Right ventricle myocardium superior (tissue), 1 donor: Measurements from ENCODE around the gene NYAP2. TPM values are rescaled to one million over a fixed set of nuclear protein-coding genes. Genes with fewer than 3 reads are reported as not detected.

Source experiments
- ATAC-seq: fragments of 200-7000 bp; cut with Tn5 transposase; one replicate; pipeline ENCODE4 v1.9.1; 2020; ENCODE audit warnings: mild to moderate bottlenecking; ENCODE audit not compliant: poor library complexity
- DNase-seq: peaks from one replicate; pipeline ENCODE4 v3.0.0-alpha.2; 2020
- intact Hi-C: fragments of 100-400 bp; cut with DNase I; formaldehyde crosslinking; loops from one replicate; pipeline ENCODE4 v1.11.2; 2022
- total RNA-seq: library from RNA; stranded (reverse); fragmentation: NEBNext Ultra II Directional; extraction: Animal tissue kit (Norgen Biotek cat#: 25700); gene quantifications from one replicate; pipeline ENCODE4 v1.2.1, GENCODE V29; 2021
- donor health status: DM: no; HTN: yes; CAD: no; lungs with severe emphysema.

NYAP2 gene
- total RNA-seq, 1 donor from 2014 or later = not detected

DNA sequence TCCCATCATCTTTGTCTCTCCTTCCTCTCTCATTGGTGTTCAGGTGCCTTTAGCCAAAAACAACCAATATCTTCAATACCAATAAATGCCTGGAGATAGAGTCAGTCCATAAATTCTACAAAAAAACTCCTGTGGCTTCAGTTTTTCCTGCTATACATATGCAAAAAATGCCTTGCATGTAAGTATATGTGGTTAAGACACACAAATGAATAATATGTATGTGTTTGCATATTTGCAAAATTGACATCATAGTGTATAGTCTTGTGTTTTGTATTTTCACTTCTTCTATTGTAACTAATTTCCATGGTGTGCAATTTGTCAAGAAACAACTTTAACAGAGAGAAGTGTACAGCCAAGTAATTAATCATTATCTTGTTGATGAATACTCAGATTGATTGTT lies 115.5 kb downstream of the NYAP2 start:
- ATAC-seq = no peak
- intact Hi-C loops = no loop called here
- DNase-seq = no peak

DNA sequence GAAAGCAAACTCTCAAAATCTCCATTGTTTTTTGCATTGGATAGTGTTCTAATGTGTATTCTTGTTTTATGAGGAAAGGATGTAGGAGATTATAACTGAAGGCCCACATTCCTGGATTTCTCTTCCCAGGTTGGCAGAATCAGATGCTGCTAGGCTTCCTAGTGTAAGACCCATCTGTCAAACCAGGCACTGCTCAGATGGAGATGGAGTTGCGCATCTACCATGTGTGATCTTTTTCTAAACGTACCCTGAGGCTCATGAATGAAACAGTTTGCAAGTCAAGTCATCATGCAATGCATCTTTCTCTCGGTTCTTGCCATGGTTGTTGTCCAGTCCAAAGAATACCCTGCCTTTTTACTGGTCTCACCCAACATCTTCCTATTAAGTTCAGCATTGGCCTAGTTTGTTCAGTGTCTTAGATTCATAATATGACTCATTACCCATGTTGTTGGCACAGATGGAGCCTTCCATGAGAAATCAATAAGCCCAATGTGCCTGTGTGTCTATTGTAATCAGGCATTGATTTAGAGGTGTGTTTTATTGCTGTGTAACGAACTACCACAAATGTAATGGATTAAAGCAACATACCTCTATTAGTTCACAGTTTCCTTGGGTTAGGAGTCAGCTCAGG lies 127.4 kb downstream of the NYAP2 start:
- DNase-seq (no peak), ATAC-seq (no peak)
- intact Hi-C loops = no loop called here

DNA sequence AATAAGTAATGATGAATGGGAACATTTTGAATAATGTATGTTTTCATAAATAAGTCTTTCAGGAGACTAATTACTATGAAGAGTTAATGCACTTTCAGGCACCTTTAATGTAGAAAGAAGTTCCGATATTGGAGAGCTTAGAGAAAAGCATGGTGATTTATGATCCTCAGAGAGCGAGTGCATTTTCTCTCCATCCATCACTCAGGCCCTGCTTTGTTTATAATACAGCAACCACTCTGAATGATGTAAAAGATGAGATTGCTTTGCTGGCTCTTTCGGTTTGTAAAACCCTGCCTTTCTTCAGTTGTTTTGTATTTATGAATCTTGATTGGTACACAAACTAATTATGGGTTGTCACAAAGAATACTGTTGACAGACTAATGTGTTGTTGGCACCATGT lies 132.0 kb downstream of the NYAP2 start:
- no peak for ATAC-seq
- DNase-seq = no peak
- intact Hi-C loops = no loop called here

DNA sequence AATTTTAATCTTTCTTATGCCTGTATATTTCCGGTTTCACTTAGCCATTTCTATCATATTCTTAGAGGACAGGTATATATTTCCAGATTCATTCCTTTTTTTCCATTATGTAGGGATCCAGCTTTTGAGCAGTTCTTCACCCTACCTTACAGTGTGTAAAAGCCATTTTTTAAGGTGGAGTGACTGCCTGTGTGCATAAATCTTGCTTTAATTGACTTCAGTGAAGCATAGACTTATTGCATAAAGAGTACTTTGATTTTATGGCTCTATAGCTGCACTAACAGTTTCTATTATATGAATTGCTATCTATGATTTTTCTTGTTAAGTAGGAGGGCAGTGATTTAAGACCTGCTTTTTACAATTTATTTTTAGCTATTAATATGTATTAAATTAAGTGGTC lies 132.6 kb downstream of the NYAP2 start:
- no peak for ATAC-seq
- intact Hi-C loops = no loop called here
- no peak for DNase-seq

DNA sequence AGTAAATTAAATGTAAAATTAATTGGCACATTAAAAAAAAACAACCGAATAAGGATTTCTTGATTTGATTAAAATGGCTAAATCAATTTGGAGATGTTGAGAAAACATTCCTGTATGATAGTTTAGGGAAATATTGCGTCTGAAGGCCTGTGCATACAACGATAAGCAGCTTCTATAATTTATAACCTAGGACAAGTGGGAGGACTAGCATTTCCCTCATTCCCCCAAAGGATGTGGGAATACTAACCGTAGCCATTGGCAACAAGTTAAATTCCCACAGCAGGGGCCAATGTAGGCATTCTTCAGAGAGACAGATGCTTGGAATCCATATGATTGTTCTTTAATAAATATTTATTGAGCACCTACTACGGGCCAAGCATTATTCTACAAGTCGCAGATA lies 134.5 kb downstream of the NYAP2 start:
- ATAC-seq (no peak), DNase-seq (no peak)
- intact Hi-C loops = no loop called here

DNA sequence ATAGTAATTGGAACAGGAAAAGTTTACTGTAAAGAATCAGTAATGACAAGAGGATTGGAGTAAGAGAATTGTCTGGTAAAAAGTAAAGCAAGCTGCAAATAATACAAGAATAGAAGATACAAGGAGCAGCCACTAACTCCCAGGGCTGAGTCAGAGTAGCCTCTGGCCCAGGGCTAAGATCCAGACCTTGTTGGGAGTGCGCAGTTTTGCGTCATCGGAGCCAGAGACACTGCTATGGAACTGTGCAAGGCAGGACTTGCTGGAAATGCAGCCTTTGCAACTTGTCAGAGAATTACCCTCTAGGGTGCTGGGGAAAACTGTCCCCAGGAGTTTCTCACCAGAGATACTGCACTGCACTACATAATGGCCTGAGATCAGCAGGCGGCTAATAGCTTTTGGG lies 135.2 kb downstream of the NYAP2 start:
- DNase-seq = no peak
- intact Hi-C loops = no loop called here
- no peak for ATAC-seq

DNA sequence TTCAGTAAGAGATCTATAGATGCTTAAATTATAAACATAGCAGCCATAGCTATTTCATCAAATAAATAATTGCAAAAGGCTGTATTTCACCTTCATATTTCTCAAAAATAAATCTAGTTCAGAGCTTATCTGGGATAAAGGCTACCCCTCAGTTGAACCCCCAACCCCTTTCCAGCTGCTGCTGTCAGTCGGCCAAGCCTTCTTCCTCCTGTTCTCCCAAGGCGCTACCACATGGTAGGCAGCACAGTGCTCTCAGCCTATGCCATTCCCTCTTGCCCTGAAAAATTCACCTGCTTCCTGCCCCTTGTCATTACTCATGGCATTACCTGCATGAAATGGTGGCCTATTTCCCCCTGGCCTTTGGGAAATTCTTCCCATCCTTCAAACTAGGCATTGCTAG lies 136.5 kb downstream of the NYAP2 start:
- DNase-seq (no peak), ATAC-seq (no peak)
- intact Hi-C loops = no loop called here

DNA sequence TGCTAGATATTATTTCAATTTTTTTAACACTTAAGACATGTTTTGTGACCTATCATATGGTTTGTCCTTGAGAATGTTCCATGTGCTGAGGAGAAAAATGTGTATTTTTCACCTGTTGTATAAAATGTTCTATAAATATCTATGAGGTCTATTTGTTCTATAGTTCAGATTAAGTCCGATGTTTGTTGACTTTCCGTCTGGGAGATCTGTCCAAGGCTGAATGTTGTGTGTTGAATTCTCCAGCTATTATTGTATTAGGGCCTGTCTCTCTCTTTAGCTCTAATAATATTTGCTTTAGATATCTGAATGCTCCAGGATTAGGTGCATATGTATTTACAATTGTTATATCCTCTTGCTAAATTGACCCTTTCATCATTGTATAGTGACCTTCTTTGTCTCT lies 144.1 kb downstream of the NYAP2 start:
- ATAC-seq (no peak), DNase-seq (no peak)
- intact Hi-C loops = no loop called here

DNA sequence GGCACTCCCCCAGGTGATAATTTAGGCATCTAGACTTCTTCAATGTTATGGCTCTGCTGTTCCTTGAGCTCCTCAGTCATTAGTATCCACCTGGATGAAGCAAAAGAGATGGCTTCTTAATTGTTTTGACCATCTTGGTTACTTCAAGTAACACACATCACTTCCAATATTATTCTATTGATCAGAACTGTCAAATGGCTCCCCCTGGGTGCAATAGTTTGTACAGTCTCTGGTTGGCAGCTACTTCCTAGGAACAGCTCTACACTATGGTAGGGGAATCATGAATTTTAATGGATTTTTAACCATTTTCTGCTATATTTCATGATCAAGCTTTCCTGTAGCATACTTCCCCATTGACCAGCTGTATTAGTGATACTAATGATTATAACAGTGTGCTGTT lies 157.0 kb downstream of the NYAP2 start:
- intact Hi-C loops = no loop called here

DNA sequence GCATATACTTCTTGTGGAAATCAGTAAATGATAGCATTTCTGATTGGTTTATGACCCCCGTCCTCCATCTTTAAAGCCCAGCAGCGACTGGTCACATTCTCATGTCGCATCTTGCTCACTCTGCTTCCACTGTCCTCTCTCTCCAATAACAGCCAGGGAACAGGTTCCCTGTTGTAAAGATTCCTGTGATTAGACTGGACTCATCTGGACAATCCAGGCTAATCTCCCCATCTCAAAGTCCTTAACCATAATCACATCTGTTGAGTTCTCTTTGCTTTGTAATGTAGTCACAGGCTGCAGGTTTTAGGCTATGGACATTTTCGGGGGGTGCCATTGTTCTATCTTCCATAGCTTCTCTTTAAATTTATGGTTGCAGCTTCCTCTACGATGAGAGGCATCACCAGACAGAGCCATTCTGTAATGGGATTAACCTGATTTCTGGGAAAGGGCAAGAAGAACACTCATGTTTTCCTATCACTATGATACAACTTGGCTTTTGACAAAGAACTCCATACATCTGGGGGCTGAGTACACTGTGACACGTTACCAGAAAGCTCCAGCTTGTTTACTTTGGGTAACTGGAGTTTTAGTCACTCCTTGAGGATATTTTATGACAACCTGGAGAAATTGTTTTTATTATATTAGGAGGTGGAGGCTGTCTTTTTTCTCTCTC lies 159.0 kb downstream of the NYAP2 start:
- intact Hi-C loops = no loop called here
- ATAC-seq = no peak
- no peak for DNase-seq

More for the DNA sequence above, 157.0 kb downstream of the NYAP2 start:
- DNase-seq (no peak), ATAC-seq (no peak)

DNA sequence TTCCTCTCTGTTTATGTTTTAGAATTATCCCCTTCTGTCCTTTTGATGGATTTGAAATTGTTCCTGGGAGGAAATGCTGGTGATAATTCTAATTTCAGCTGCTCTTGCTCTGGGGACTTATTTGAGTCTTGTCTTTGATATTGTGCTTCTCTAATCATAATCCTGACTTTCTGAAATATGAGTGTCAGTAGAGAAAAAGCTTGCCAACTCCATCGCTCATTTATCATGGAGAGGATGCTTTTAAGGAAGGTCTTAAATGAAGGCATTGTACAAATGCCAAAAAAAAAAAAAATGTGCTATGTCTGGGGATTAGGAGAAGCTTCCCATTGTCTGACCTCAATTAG lies 159.5 kb downstream of the NYAP2 start:
- no peak for ATAC-seq
- no peak for DNase-seq
- intact Hi-C loops = no loop called here

DNA sequence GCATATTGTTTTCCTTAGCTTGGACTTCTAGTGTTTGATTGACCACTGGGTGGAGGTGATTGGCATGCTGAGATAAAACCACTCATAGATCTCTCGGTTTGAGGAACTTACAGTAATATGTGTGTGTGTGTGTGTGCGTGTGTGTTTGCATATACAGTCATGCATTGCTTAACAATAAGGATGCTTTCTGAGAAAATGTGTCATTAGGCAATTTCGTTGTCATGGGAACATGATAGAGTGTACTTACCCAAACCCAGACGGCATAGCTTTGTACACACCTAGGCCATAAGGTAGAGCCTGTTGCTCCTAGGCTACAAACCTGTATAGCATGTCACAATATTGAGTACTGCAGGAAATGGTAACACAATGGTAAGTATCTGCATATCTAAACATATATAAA lies 167.3 kb downstream of the NYAP2 start:
- intact Hi-C loops = no loop called here
- no peak for DNase-seq
- ATAC-seq = no peak

DNA sequence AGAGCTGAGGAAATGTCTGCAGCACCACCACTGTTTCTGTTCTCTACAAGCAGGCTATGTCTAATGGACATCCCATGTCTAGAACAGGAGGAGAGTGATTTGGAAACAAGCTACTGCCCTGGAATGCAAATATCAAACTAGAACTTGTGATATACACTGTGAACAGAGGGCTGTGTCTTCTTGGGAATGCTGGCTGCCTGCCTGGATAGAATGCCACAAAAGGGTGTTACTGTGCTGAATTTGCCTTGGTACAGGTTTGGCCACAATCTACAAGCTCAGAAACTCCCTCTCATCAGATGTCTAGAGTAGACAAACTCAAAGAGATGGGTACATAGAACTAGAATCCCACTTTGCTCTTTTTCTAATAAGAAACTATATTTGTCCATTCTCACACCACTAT lies 170.5 kb downstream of the NYAP2 start:
- DNase-seq (no peak), ATAC-seq (no peak)
- intact Hi-C loops = no loop called here

DNA sequence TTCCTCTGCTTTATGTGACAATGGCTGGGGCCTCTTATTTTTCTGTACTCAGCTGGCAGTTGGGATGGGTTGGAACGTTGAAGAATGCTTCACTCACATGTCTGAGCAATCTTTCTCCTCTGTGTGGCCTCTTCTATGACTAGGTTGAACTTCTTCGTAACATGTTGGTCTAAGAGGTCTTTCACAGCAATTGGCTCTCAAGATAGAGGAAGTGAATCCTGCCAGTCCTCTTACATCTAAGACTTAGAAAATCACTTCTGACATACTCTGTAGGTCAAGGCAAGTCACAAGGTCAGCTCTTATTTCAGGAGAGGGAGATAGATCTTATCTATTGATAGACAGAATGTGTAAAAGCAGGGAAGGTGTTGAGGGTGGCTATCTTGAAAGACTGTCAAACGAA lies 174.1 kb downstream of the NYAP2 start:
- ATAC-seq (no peak), DNase-seq (no peak)
- intact Hi-C loops = no loop called here

DNA sequence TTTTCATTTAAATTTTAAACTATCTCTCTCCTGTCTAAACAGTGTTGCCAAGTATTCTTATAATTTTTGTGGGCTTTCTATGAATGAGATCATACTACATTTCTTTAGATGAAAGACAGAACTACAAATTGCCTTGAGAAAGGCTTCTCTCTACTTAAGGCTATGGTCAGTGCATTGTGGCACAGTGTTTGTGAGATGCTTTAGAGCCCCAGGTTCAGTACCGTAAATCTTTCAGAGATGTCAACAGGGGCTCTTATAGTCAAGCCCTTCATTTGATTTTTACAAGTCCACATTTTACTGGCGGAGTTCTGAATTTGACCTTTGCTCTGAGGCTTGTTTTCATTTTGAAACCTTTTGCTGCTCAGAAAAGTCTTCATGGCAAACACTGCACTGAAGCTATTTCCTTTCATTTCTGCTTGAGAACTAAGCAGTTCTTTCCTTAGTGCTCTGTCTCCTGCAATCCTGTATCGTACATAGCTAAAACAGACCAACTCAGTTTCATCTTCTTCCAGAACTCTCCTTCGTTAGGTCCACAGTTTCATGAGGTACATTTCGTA lies 175.2 kb downstream of the NYAP2 start:
- DNase-seq = no peak
- ATAC-seq = no peak
- intact Hi-C loops = no loop called here

DNA sequence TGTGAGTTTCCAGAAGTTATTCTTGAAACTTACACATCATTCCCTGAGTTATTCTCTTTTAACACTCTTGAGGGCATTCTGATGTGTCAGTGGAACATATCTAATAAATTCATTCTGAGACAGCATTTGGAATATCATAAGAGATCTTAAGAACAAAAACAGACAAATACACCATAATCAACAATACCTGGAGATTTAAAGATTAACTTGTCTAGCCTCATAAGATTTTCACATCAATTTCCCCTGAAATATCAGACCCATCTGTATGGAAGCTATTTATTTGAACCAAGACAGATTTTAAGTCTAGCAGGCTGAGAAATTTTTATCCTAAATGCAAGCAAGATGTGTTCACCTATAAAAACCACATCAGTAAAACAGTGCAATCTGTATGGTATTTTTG lies 181.6 kb downstream of the NYAP2 start:
- intact Hi-C loops = no loop called here
- ATAC-seq = no peak
- no peak for DNase-seq

DNA sequence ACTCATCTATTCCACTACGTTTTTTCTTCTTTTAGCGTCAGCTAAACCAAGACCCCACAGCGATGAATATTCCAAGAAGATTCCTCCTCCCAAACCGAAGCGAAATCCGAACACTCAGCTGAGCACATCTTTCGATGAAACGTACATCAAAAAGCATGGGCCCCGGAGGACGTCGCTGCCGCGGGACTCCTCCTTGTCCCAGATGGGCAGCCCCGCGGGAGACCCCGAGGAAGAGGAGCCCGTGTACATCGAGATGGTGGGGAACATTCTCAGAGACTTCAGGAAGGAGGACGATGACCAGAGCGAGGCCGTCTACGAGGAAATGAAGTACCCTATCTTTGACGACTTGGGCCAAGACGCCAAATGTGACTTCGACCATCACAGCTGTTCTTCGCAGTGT lies 182.4 kb downstream of the NYAP2 start:
- intact Hi-C loops = no loop called here
- ATAC-seq = no peak
- DNase-seq = no peak

DNA sequence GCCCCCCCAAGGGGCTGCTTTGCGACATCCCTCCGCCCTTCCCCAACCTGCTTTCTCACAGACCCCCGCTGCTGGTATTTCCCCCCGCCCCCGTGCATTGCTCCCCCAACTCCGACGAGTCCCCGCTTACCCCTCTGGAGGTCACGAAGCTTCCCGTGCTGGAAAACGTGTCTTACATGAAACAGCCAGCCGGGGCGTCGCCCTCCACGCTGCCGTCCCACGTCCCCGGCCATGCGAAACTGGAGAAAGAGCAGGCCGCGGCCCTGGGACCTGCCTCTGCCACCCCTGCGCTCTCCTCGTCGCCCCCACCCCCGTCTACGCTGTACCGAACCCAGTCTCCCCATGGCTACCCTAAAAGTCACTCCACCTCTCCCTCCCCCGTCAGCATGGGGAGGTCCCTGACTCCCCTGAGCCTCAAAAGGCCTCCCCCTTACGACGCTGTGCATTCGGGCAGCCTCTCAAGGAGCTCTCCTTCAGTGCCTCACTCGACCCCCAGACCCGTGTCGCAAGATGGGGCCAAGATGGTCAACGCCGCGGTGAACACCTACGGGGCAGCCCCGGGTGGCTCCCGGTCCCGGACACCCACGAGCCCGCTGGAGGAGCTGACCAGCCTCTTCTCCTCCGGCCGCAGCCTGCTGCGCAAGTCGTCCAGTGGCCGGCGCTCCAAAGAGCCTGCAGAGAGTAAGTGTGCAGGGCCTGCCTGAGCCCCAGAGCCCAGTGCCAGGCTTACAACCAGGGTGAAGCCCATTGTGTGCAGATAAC lies 183.0 kb downstream of the NYAP2 start:
- DNase-seq (no peak), ATAC-seq (no peak)
- intact Hi-C loops = no loop called here

DNA sequence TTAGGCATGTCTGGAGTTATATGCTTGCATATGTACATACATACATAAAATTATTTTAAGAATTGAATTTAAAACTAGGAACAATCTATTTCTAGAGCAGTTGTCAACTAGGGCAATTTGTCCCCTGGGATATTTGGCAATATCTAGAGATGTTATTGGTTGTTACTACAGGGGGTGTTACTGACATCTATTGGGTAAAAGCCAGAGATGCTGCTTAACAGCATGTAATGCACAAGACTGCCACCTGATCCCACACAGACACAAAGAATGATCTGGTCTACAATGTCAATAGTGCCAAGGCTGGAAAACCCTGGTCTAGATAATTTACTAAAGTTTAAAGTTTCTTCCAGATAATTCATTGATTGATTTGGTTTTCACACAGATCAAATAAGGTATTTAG lies 185.3 kb downstream of the NYAP2 start:
- intact Hi-C loops = no loop called here

DNA sequence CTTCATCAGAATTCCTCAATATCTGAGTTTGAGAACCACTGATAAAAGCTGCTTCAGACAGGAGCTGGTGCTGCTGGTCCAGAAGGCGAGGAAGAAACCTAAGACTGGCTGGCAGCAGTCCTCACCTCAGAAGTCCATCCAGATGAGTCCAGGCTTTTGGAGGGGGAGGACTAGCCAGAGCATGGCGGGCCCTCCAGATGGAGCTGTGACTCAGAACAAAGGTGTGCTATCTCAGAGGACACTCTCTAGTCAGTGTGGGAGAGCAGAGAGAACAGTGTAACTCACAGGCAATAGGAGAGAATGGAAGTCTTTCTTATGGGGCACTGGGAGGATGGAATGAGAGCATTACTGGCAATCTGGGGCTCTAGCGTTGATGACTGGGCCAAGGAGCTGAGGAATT lies 191.4 kb downstream of the NYAP2 start:
- ATAC-seq = no peak
- no peak for DNase-seq
- intact Hi-C loops = no loop called here

More for the DNA sequence above, 185.3 kb downstream of the NYAP2 start:
- DNase-seq = no peak
- no peak for ATAC-seq
